ACHN (cell line): ENCODE data around the gene SUPT16H.
"Not testable (repeated sequence)": the region's sequence is repeated elsewhere in the genome, so short reads cannot be mapped to it uniquely, and the experiment has no call there.

ENCODE experiments used
- DNase-seq: peaks from one replicate; pipeline ENCODE4 v3.0.0-alpha.2; 2015
- in situ Hi-C: cut with HindIII; loops from 2 replicates; pipeline ENCODE4 v1.10.0; 2017; ENCODE audit warnings: low sequenced_read_pairs, low pct_ligation_motif_present, low pct_unique_long_range_greater_than_20kb

The SUPT16H gene

DNA sequence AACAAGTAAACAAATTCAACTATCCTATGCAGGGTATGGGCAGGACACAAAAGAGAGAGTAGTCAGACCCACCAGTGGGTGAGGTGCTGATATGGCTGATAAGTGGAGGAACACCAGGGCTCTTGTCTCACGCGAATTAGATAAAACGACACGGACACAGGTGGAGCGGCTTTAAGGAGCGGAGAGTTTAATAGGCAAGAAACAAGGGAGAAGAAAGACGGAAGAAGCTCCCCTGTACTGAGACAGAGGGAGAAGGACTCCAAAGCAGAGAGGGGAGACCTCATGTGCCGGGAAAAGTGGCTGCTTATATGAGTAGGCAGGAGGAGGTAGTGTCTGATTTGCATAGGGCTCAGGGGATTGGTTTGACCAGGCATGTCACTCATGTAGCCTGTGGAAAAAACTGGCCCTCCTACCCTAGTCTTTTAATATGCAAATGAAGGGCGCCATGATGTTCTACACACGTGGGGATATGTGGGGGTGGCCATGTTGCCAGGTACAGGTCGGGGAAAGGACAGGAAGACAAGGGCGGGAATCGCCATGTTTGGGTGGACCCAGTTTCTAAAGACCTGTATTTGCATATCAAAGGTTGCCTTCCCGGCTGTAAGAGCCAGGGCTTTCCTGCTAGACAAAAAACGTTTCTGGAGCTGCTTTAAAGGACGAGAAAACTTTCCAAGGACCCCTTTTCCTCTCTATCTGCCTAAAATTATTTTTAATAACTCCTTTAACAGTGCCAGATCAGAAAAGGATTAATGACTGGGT, 75.2 kb downstream of the SUPT16H start:
- DNase-seq, result peak; percentile 53
- in situ Hi-C loops, result no loop called here

DNA sequence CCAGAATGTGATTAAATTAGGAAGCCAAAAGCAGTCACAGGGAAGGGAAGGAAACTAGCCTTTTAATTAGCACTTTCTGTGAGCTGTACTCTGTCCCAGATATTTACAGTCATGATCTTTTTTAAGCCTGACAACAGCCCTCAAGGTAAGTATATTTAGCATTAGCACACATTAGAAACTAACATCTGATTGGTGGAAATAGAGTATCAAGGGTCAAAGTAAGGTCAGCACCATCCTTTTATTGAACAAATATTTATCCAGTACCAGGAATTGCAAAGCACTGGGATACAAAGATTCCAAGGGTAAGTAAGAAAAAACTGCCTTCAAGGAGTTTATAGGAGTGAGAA, 75.7 kb downstream of the SUPT16H start:
- in situ Hi-C loops, result no loop called here
- DNase-seq, result no peak

DNA sequence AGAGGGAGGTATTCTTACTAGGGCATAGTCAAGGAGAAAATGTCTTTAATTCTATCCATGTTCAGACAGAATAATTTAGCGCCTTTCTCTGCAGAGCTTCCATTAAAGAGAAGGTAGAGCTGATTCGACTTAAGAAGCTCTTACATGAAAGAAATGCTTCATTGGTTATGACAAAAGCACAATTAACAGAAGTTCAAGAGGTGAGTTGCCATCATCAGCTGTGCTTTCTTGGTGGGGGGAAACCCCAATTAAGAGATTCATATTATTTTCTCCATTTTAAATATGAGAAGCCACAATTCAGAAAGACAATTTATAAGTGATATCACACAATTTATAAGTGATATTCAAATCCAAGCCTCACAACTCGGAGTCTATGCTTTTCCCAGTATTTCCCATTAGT, 76.2 kb downstream of the SUPT16H start:
- DNase-seq, result no peak

DNA sequence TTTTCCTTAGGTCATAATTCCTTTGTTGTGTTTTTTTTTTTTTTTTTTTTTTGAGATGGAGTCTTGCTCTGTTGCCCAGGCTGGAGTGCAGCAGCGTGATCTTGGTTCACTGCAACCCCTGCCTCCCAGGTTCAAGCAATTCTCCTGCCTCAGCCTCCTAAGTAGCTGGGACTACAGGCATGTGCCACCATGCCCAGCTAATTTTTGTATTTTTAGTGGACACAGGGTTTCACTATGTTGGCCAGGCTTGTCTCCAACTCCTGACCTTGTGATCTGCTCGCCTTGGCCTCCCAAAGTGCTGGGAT, 81.0 kb downstream of the SUPT16H start:
- in situ Hi-C loops, DNase-seq: not testable (repeated sequence)

More for the DNA sequence above, 76.2 kb downstream of the SUPT16H start:
- in situ Hi-C loops, result no loop called here

DNA sequence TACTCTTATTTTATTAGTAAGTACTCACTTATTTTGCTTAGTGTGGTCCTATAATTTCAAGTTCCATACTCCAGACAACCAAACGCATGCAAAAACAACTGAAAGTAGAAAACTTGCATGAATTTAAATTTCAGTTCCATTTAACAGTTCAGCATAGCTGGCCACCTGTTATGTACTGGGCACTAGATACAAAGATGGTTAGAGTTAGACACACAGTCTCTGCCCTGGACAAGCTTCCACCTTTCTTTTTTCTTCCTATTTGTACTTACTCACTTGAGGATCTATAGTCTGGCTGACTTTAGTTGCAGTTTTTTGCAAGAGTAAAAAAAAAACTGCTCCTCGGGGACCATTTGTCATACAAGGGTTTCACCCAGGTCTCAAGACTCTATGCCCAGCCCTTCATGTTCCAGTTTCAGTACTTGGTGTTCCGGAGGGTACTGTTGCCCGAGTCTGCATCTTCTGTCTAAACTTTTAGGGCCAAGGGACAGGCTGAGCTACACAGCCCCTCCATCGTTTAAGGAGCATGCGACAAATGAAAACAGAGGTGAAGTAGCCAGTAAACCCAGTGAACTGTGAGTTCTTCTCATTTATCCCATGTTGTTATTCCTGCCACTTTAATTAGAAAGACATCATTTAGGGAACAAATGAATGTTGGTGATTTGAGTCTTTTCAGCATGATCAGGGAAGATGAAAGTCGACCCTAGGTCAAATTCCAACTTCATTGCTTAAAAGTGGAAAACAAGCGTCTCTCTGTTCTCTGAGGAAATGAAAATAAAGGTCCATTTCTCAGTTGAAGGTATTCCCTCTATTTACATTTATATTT, 81.6 kb downstream of the SUPT16H start:
- no peak for DNase-seq
- in situ Hi-C loops, result no loop called here
